Epithelial cell of esophagus (primary cell): ENCODE results near the gene TBC1D19.
A peak's percentile ranks its signal among the peaks of the same experiment; 100 is the strongest.

Experiments
- DNase-seq: peaks from one replicate; pipeline ENCODE4 v3.0.0; 2010; ENCODE audit warnings: low read depth
- H3K4me3 ChIP-seq: 2 replicates; pipeline ENCODE4 v1.5.1; 2011; ENCODE audit warnings: mild to moderate bottlenecking, low read length, control low read depth
- CTCF ChIP-seq: IDR thresholded peaks from 2 replicates; pipeline ENCODE4 v1.5.1; 2011; ENCODE audit warnings: low read depth, mild to moderate bottlenecking, low read length, control low read depth, inconsistent platforms; ENCODE audit not compliant: insufficient read depth; ENCODE audit errors: missing control alignments

Gene TBC1D19

GRCh38 chr4:26757751-26758150 is 173.9 kb downstream of the TBC1D19 start:
- H3K4me3 ChIP-seq, result no peak overlapping the region
- DNase-seq, result no peak
- TF ChIP-seq CTCF, result no peak

GRCh38 chr4:26758899-26759298 is 175.0 kb downstream of the TBC1D19 start:
- no peak overlapping the region for H3K4me3 ChIP-seq
- no peak for TF ChIP-seq CTCF
- no peak for DNase-seq

GRCh38 chr4:26762650-26763049 is 178.8 kb downstream of the TBC1D19 start:
- no peak for TF ChIP-seq CTCF
- H3K4me3 ChIP-seq, result no peak overlapping the region
- DNase-seq, result peak; percentile 48

- DNase-seq, result no peak
- no peak overlapping the region for H3K4me3 ChIP-seq
- TF ChIP-seq CTCF, result no peak
Measured at GRCh38 chr4:26763063-26763462, 179.2 kb downstream of the TBC1D19 start.

GRCh38 chr4:26763648-26764047 is 179.8 kb downstream of the TBC1D19 start:
- no peak for DNase-seq
- H3K4me3 ChIP-seq, result no peak overlapping the region
- TF ChIP-seq CTCF, result no peak

- DNase-seq, result no peak
- H3K4me3 ChIP-seq, result no peak overlapping the region
- TF ChIP-seq CTCF, result no peak
Measured at GRCh38 chr4:26764231-26764630, 180.3 kb downstream of the TBC1D19 start.

GRCh38 chr4:26765515-26765914 is 181.6 kb downstream of the TBC1D19 start:
- no peak for TF ChIP-seq CTCF
- DNase-seq, result no peak
- H3K4me3 ChIP-seq, result no peak overlapping the region
